Esophagus squamous epithelium (tissue), 4 donors: Measurements from ENCODE around the gene PRKAA1.

Source experiments
- CTCF ChIP-seq, 6 experiments: fragments of 450-650 bp in 4 of 6; fragments of 200-600 bp in 2 of 6; sonication (generic) in 2 of 6; IDR thresholded peaks; one replicate each; pipeline ENCODE4 v1.5.1; 2016 to 2019; ENCODE audit warnings: antibody characterized with exemption in 6 of 6, mild to moderate bottlenecking in 4 of 6, moderate library complexity in 4 of 6
- POLR2A ChIP-seq, 4 donors: fragments of 450-650 bp; IDR thresholded peaks; one replicate each; pipeline ENCODE4 v1.6.1; 2017; ENCODE audit warnings: antibody characterized with exemption in 4 of 4, mild to moderate bottlenecking in 4 of 4, moderate library complexity in 3 of 4

GRCh38 chr5:40780199-40780598, 18.0 kb downstream of the PRKAA1 start:
- TF ChIP-seq POLR2A (IDR thresholded peaks at IDR 0.05) = no peak
- TF ChIP-seq CTCF (IDR thresholded peaks at IDR 0.05) = no peak
